Activated CD4-positive, alpha-beta T cell treated with anti-CD3 and anti-CD28 coated beads, Interleukin-2, amount 10 ng/mL, durations not matched to agents 24 days and 14 days (primary cell): ENCODE measurements around the gene CWC25. TPM values are rescaled to one million over a fixed set of nuclear protein-coding genes. Genes with fewer than 3 reads are reported as not detected.
A peak's percentile ranks its signal among the peaks of the same experiment; 100 is the strongest.
"Not testable (repeated sequence)": the region's sequence is repeated elsewhere in the genome, so short reads cannot be mapped to it uniquely, and the experiment has no call there.

Experiments
- DNase-seq: peaks from one replicate; pipeline ENCODE4 v3.0.0; 2022
- H3K27ac Mint-ChIP-seq: one replicate; pipeline ENCODE4 v1.8.0; 2022; ENCODE audit warnings: mild to moderate bottlenecking, mixed read lengths
- H3K27me3 Mint-ChIP-seq: one replicate; pipeline ENCODE4 v1.8.0; 2022; ENCODE audit warnings: mixed read lengths
- H3K36me3 Mint-ChIP-seq: one replicate; pipeline ENCODE4 v1.8.0; 2022; ENCODE audit warnings: low read depth, mild to moderate bottlenecking, mixed read lengths
- H3K4me1 Mint-ChIP-seq: one replicate; pipeline ENCODE4 v1.8.0; 2021; ENCODE audit warnings: mixed read lengths
- H3K4me3 Mint-ChIP-seq: one replicate; pipeline ENCODE4 v1.8.0; 2022; ENCODE audit warnings: mild to moderate bottlenecking, moderate library complexity, mixed read lengths
- H3K9me3 Mint-ChIP-seq: one replicate; pipeline ENCODE4 v1.8.0; 2021; ENCODE audit warnings: mixed read lengths
- intact Hi-C: fragments of 100-400 bp; cut with micrococcal nuclease; formaldehyde crosslinking; loops from one replicate; pipeline ENCODE4 v1.15.1; 2023
- total RNA-seq: library from RNA; stranded (reverse); gene quantifications from 2 replicates; pipeline ENCODE4 v1.2.3, GENCODE V29; 2022

Gene CWC25
- total RNA-seq, 1 donor from 2014 or later, result 32.1 TPM

GRCh38 chr17:38825762-38826247, 684 bp upstream of the CWC25 start:
- DNase-seq, result peak; percentile 60
- H3K27me3 Mint-ChIP-seq, result no peaks in the 10 kb centered on the region
- no peaks in the 10 kb centered on the region for H3K9me3 Mint-ChIP-seq
- H3K27ac Mint-ChIP-seq, result peak overlapping the region; percentile 100
- intact Hi-C loops, result loop anchor here (1.0 to 2.0 kb wide), 4 partner anchors 27 to 74 kb away; partner anchors contain the start of genes PIP4K2B, PSMB3 and RPL23
- H3K4me1 Mint-ChIP-seq, result peaks cover 29% of the 10 kb centered on the region
- peaks cover 17% of the 10 kb centered on the region for H3K36me3 Mint-ChIP-seq
- peak overlapping the region; percentile 98 for H3K4me3 Mint-ChIP-seq

- Mint-ChIP-seq H3K27ac (peak overlapping the region; percentile 5), H3K27me3 (no peaks in the 10 kb centered on the region), H3K9me3 (no peaks in the 10 kb centered on the region), H3K4me3 (no peak overlapping the region), H3K36me3 (peaks cover 37% of the 10 kb centered on the region), H3K4me1 (peaks cover 9% of the 10 kb centered on the region)
- peak; percentile 68 for DNase-seq
- intact Hi-C loops, result no loop called here
Measured at GRCh38 chr17:38815576-38816193, 9.4 kb downstream of the CWC25 start.

GRCh38 chr17:38809828-38810227, 15.3 kb downstream of the CWC25 start:
- Mint-ChIP-seq H3K36me3 (peaks cover 52% of the 10 kb centered on the region), H3K4me1 (peaks cover 2% of the 10 kb centered on the region), H3K27ac (no peak overlapping the region), H3K4me3 (no peak overlapping the region), H3K9me3 (no peaks in the 10 kb centered on the region), H3K27me3 (no peaks in the 10 kb centered on the region)
- intact Hi-C loops, result no loop called here
- no peak for DNase-seq

GRCh38 chr17:38800237-38800760, 24.8 kb downstream of the CWC25 start:
- H3K27me3 Mint-ChIP-seq, result no peaks in the 10 kb centered on the region
- peak overlapping the region; percentile 83 for H3K4me3 Mint-ChIP-seq
- H3K4me1 Mint-ChIP-seq, result peaks cover 35% of the 10 kb centered on the region
- peak overlapping the region; percentile 78 for H3K27ac Mint-ChIP-seq
- no peak for DNase-seq
- peaks cover 46% of the 10 kb centered on the region for H3K36me3 Mint-ChIP-seq
- H3K9me3 Mint-ChIP-seq, result no peaks in the 10 kb centered on the region
- intact Hi-C loops, result no loop called here

- H3K4me3 Mint-ChIP-seq, result peak within 1 kb of the TSS; percentile 95
- peak within 1 kb of the TSS; percentile 96 for H3K27ac Mint-ChIP-seq
- intact Hi-C loops, result loop anchor here (1.0 to 2.0 kb wide), 3 partner anchors 26 to 95 kb away; partner anchors contain the start of genes CWC25 and PSMB3
- peaks cover 35% of the 10 kb centered on the region for H3K4me1 Mint-ChIP-seq
- peaks cover 46% of the 10 kb centered on the region for H3K36me3 Mint-ChIP-seq
- peak; percentile 97 for DNase-seq
- H3K9me3 Mint-ChIP-seq, result no peaks in the 10 kb centered on the region
- no peaks in the 10 kb centered on the region for H3K27me3 Mint-ChIP-seq
Measured at GRCh38 chr17:38799501-38800236, 25.5 kb downstream of the CWC25 start, which contains the start of gene PIP4K2B. Gene PIP4K2B (minus strand): TSS chr17:38799556. CDS start chr17:38799424, 132 bp downstream.

- Mint-ChIP-seq H3K4me3 (peak overlapping the region; percentile 95), H3K4me1 (peaks cover 41% of the 10 kb centered on the region), H3K9me3 (no peaks in the 10 kb centered on the region), H3K36me3 (peaks cover 46% of the 10 kb centered on the region), H3K27ac (peak overlapping the region; percentile 96), H3K27me3 (no peaks in the 10 kb centered on the region)
- DNase-seq, result peak; percentile 91
- intact Hi-C loops, result loop anchor here (1.0 to 2.0 kb wide), 3 partner anchors 26 to 95 kb away; partner anchors contain the start of genes CWC25 and PSMB3
Measured at GRCh38 chr17:38798614-38799500, 26.3 kb downstream of the CWC25 start.

- DNase-seq, result peak; percentile 60
- Mint-ChIP-seq H3K4me3 (peak overlapping the region; percentile 95), H3K4me1 (peaks cover 41% of the 10 kb centered on the region), H3K27me3 (no peaks in the 10 kb centered on the region), H3K36me3 (peaks cover 42% of the 10 kb centered on the region), H3K27ac (peak overlapping the region; percentile 96), H3K9me3 (no peaks in the 10 kb centered on the region)
- intact Hi-C loops, result loop anchor here (2.0 kb wide), 1 partner anchor 45 kb away; the partner anchor contains the start of gene PSMB3
Measured at GRCh38 chr17:38797828-38798227, 27.3 kb downstream of the CWC25 start.

GRCh38 chr17:38797158-38797490, 28.0 kb downstream of the CWC25 start:
- H3K4me3 Mint-ChIP-seq, result peak overlapping the region; percentile 95
- H3K4me1 Mint-ChIP-seq, result peaks cover 41% of the 10 kb centered on the region
- H3K36me3 Mint-ChIP-seq, result peaks cover 41% of the 10 kb centered on the region
- H3K27ac Mint-ChIP-seq, result no peak overlapping the region
- no peaks in the 10 kb centered on the region for H3K27me3 Mint-ChIP-seq
- H3K9me3 Mint-ChIP-seq, result no peaks in the 10 kb centered on the region
- DNase-seq, result no peak
- intact Hi-C loops, result no loop called here

- peak overlapping the region; percentile 95 for H3K4me3 Mint-ChIP-seq
- peaks cover 37% of the 10 kb centered on the region for H3K36me3 Mint-ChIP-seq
- H3K4me1 Mint-ChIP-seq, result peaks cover 41% of the 10 kb centered on the region
- intact Hi-C loops, result no loop called here
- H3K27me3 Mint-ChIP-seq, result no peaks in the 10 kb centered on the region
- H3K27ac Mint-ChIP-seq, result no peak overlapping the region
- no peaks in the 10 kb centered on the region for H3K9me3 Mint-ChIP-seq
- DNase-seq, result no peak
Measured at GRCh38 chr17:38796451-38797157, 28.5 kb downstream of the CWC25 start.

- DNase-seq, result no peak
- peaks cover 38% of the 10 kb centered on the region for H3K4me1 Mint-ChIP-seq
- intact Hi-C loops, result no loop called here
- H3K4me3 Mint-ChIP-seq, result no peak overlapping the region
- no peak overlapping the region for H3K27ac Mint-ChIP-seq
- no peaks in the 10 kb centered on the region for H3K9me3 Mint-ChIP-seq
- peaks cover 27% of the 10 kb centered on the region for H3K36me3 Mint-ChIP-seq
- H3K27me3 Mint-ChIP-seq, result no peaks in the 10 kb centered on the region
Measured at GRCh38 chr17:38794221-38794620, 30.9 kb downstream of the CWC25 start.

- H3K9me3 Mint-ChIP-seq, result no peaks in the 10 kb centered on the region
- peaks cover 15% of the 10 kb centered on the region for H3K4me1 Mint-ChIP-seq
- intact Hi-C loops, result no loop called here
- H3K4me3 Mint-ChIP-seq, result no peak overlapping the region
- no peak overlapping the region for H3K27ac Mint-ChIP-seq
- no peak for DNase-seq
- H3K27me3 Mint-ChIP-seq, result no peaks in the 10 kb centered on the region
- peaks cover 22% of the 10 kb centered on the region for H3K36me3 Mint-ChIP-seq
Measured at GRCh38 chr17:38791162-38791561, 34.0 kb downstream of the CWC25 start.

- intact Hi-C loops, H3K27ac Mint-ChIP-seq, DNase-seq, H3K9me3 Mint-ChIP-seq, H3K27me3 Mint-ChIP-seq, H3K4me3 Mint-ChIP-seq: not testable (repeated sequence)
- Mint-ChIP-seq H3K4me1 (peaks cover 11% of the 10 kb centered on the region), H3K36me3 (peaks cover 26% of the 10 kb centered on the region)
Measured at GRCh38 chr17:38790148-38790707, 34.9 kb downstream of the CWC25 start.
